DMS114 treated with DMSO at 0.1 percent for 48 hours (cell line): Measurements from ENCODE around the gene CASZ1.

ENCODE experiments used
- DNase-seq: peaks from one replicate; lab custom pipeline; 2025; ENCODE audit not compliant: unreplicated experiment; lab: John Stamatoyannopoulos, UW

CASZ1 gene

GRCh38 chr1:10754568-10755329 lies 41.7 kb downstream of the CASZ1 start:
- DNase-seq: no peak

- DNase-seq: no peak
These were observed 43.1 kb downstream of the CASZ1 start for GRCh38 chr1:10753299-10753698.

- DNase-seq: no peak
These were observed 44.8 kb downstream of the CASZ1 start for GRCh38 chr1:10751561-10752085.

GRCh38 chr1:10751160-10751559 lies 45.3 kb downstream of the CASZ1 start:
- no peak for DNase-seq

GRCh38 chr1:10745886-10746455 lies 50.5 kb downstream of the CASZ1 start:
- no peak for DNase-seq

- DNase-seq: no peak
These were observed 51.1 kb downstream of the CASZ1 start for GRCh38 chr1:10745383-10745782.

GRCh38 chr1:10744654-10745238 lies 51.7 kb downstream of the CASZ1 start:
- DNase-seq: no peak

- DNase-seq: no peak
These were observed 52.4 kb downstream of the CASZ1 start for GRCh38 chr1:10744029-10744428.

GRCh38 chr1:10741696-10742095 lies 54.8 kb downstream of the CASZ1 start:
- no peak for DNase-seq

GRCh38 chr1:10740123-10740522 lies 56.3 kb downstream of the CASZ1 start:
- DNase-seq: no peak

- DNase-seq: no peak
These were observed 56.9 kb downstream of the CASZ1 start for GRCh38 chr1:10739589-10739988.

GRCh38 chr1:10738061-10739058 lies 58.1 kb downstream of the CASZ1 start:
- no peak for DNase-seq

GRCh38 chr1:10737651-10738050 lies 58.8 kb downstream of the CASZ1 start:
- no peak for DNase-seq

- DNase-seq: no peak
These were observed 59.5 kb downstream of the CASZ1 start for GRCh38 chr1:10736634-10737586.

- no peak for DNase-seq
These were observed 60.7 kb downstream of the CASZ1 start for GRCh38 chr1:10735563-10736305.

GRCh38 chr1:10734962-10735544 lies 61.4 kb downstream of the CASZ1 start:
- DNase-seq: no peak

- DNase-seq: no peak
These were observed 62.1 kb downstream of the CASZ1 start for GRCh38 chr1:10734375-10734774.

GRCh38 chr1:10733474-10734366 lies 62.7 kb downstream of the CASZ1 start:
- DNase-seq: no peak
